Naive thymus-derived CD4-positive, alpha-beta T cell (primary cell): ENCODE measurements around the gene MEOX2. TPM values are rescaled to one million over a fixed set of nuclear protein-coding genes. Genes with fewer than 3 reads are reported as not detected.

Experiments used
- ATAC-seq: fragments of 150-1000 bp; cut with Tn5 transposase; 2 replicates; pipeline ENCODE4 v1.10.0; 2021; ENCODE audit warnings: mild to moderate bottlenecking, moderate library complexity
- CTCF ChIA-PET: fragments of 350-600 bp; sonication (Branson Sonifier 250); formaldehyde crosslinking; loops from one replicate; lab custom pipeline; 2021; ENCODE audit warnings: antibody characterized with exemption; lab: Charles Lee
- POLR2A ChIA-PET: fragments of 350-600 bp; sonication (Branson Sonifier 250); formaldehyde crosslinking; loops from one replicate; lab custom pipeline; 2021; ENCODE audit warnings: antibody characterized with exemption, inconsistent platforms; lab: Charles Lee
- DNase-seq, 9 donors: peaks; one replicate each; pipeline versions ENCODE4 v3.0.0 to v3.0.0-alpha.2; 2020 to 2022; ENCODE audit warnings: mixed read lengths in 1 of 9
- H3K27ac ChIP-seq: one replicate; pipeline ENCODE4 v1.7.0; 2013; ENCODE audit warnings: mild to moderate bottlenecking, low read depth, low read length, moderate library complexity
- H3K27me3 ChIP-seq, 2 donors: one replicate each; pipeline ENCODE4 v1.7.0; 2013; ENCODE audit warnings: low read length in 2 of 2, mild to moderate bottlenecking in 2 of 2, moderate library complexity in 2 of 2; ENCODE audit not compliant: control insufficient read depth in 2 of 2, insufficient read depth in 2 of 2
- H3K36me3 ChIP-seq, 3 experiments: 1 replicate in 2 of 3; 2 replicates in 1 of 3; pipeline ENCODE4 v1.7.0; 2013; ENCODE audit warnings: low read length in 3 of 3, mild to moderate bottlenecking in 3 of 3, moderate library complexity in 1 of 3; ENCODE audit not compliant: insufficient read depth in 3 of 3, control insufficient read depth in 2 of 3
- H3K4me1 ChIP-seq, 2 donors: one replicate each; pipeline ENCODE4 v1.7.0; 2013; ENCODE audit warnings: low read length in 2 of 2, mild to moderate bottlenecking in 2 of 2, moderate library complexity in 1 of 2; ENCODE audit not compliant: control insufficient read depth in 2 of 2, insufficient read depth in 2 of 2
- H3K4me3 ChIP-seq: 2 replicates; pipeline ENCODE4 v1.7.0; 2013; ENCODE audit warnings: mild to moderate bottlenecking, low read length
- H3K9me3 ChIP-seq, 3 experiments: 1 replicate in 2 of 3; 2 replicates in 1 of 3; pipeline ENCODE4 v1.7.0; 2013; ENCODE audit warnings: low read length in 3 of 3; ENCODE audit not compliant: control insufficient read depth in 2 of 3
- H3K27ac Mint-ChIP-seq, 9 donors: one replicate each; pipeline ENCODE4 v1.8.0; 2020 to 2022; ENCODE audit warnings: mixed read lengths in 9 of 9, mild to moderate bottlenecking in 8 of 9, moderate library complexity in 5 of 9, inconsistent platforms in 2 of 9
- H3K27me3 Mint-ChIP-seq, 5 donors: one replicate each; pipeline ENCODE4 v1.8.0; 2021 to 2022; ENCODE audit warnings: mixed read lengths in 5 of 5, mild to moderate bottlenecking in 1 of 5
- H3K36me3 Mint-ChIP-seq, 5 donors: one replicate each; pipeline ENCODE4 v1.8.0; 2020 to 2022; ENCODE audit warnings: mixed read lengths in 5 of 5, mild to moderate bottlenecking in 3 of 5, inconsistent platforms in 1 of 5
- H3K4me1 Mint-ChIP-seq, 7 donors: one replicate each; pipeline ENCODE4 v1.8.0; 2020 to 2022; ENCODE audit warnings: mixed read lengths in 7 of 7, mild to moderate bottlenecking in 3 of 7, inconsistent platforms in 1 of 7
- H3K4me3 Mint-ChIP-seq, 10 donors: one replicate each; pipeline ENCODE4 v1.8.0; 2020 to 2022; ENCODE audit warnings: mild to moderate bottlenecking in 10 of 10, mixed read lengths in 10 of 10, moderate library complexity in 6 of 10, inconsistent platforms in 2 of 10
- H3K9me3 Mint-ChIP-seq, 11 donors: one replicate each; pipeline ENCODE4 v1.8.0; 2020 to 2022; ENCODE audit warnings: mixed read lengths in 11 of 11, mild to moderate bottlenecking in 4 of 11, inconsistent platforms in 1 of 11, moderate library complexity in 1 of 11
- intact Hi-C, 2 donors: fragments of 100-400 bp; cut with micrococcal nuclease; formaldehyde crosslinking; loops; one replicate each; pipeline ENCODE4 v1.15.1; 2023
- polyA plus RNA-seq, 2 donors: library from polyadenylated mRNA; unstranded; fragments of 300-500 nt; fragmentation: Illumina TruSeq; gene quantifications; one replicate each; pipeline ENCODE4 v1.2.3, GENCODE V29; 2021
- total RNA-seq, 6 experiments: library from RNA in 5 of 6; stranded (reverse) in 5 of 6; gene quantifications; 1 replicate in 5 of 6; 2 replicates in 1 of 6; pipeline ENCODE4 v1.2.3 and lab custom pipeline; 2021 to 2026

MEOX2 gene
- total and polyA plus RNA-seq, 7 experiments from 2014 or later: not detected

DNA sequence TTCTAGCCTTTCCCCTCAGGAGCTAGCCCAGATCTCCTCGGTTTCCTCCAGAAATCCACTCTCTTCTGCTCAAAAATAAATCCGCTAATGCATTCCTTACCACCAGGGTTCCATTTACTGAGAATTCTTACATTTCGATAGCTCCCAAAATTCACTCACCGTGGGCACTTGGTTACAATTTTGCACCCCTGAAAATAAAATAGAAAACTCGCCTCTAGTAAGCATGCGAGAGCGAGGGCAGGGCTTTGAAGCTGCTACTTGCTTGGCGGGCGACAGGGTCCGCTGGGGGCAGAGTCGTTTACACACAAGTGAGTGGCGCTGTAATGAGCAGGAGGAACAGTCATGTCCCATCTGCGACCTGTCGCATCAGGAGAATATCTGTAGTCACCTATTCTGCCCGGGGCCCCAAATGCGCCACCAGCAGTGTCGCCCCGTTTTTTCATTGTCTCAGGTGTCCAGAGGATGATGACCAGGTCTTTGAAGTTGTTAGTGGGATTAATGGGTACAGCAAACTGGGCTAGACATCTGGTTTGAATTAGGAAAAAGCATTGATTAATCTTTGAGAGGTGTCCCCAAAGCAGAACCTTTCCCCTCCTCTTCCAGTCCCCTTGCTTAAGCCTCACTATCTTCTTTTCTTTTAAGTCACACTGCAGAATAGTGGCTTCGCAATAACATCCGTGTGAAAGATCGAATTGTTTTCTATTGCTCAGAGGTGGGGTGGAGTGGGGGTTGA lies 1.2 kb upstream of the MEOX2 start:
- H3K4me3 Mint-ChIP-seq: no peak overlapping the region
- CTCF ChIA-PET: no interaction called here

GRCh38 chr7:15686957-15687545 lies 568 bp upstream of the MEOX2 start:
- H3K9me3 ChIP-seq: no peaks in the 10 kb centered on the region
- Mint-ChIP-seq H3K27ac (no peak overlapping the region), H3K4me3 (no peak overlapping the region), H3K27me3 (peaks cover 43 to 49% (median 48%) of the 10 kb centered on the region in 5 donors), H3K9me3 (peaks cover 0 to 17% (median 3%) of the 10 kb centered on the region in 11 donors), H3K36me3 (peaks cover 0 to 7% (median 0%) of the 10 kb centered on the region in 5 donors), H3K4me1 (no peaks in the 10 kb centered on the region)
- no peak for ATAC-seq
- no peaks in the 10 kb centered on the region for H3K36me3 ChIP-seq
- H3K4me1 ChIP-seq: no peaks in the 10 kb centered on the region
- DNase-seq: no peak
- ChIA-PET CTCF (no interaction called here), POLR2A (no interaction called here)
- H3K27me3 ChIP-seq: no peaks in the 10 kb centered on the region
- intact Hi-C loops: no loop called here
- no peak overlapping the region for H3K4me3 ChIP-seq
- no peak overlapping the region for H3K27ac ChIP-seq

More for the DNA sequence above, 1.2 kb upstream of the MEOX2 start:
- H3K4me1 Mint-ChIP-seq: no peaks in the 10 kb centered on the region
- peaks cover 43 to 49% (median 48%) of the 10 kb centered on the region in 5 donors for H3K27me3 Mint-ChIP-seq
- Histone ChIP-seq H3K4me3 (no peak overlapping the region), H3K4me1 (no peaks in the 10 kb centered on the region), H3K27ac (no peak overlapping the region), H3K9me3 (no peaks in the 10 kb centered on the region), H3K27me3 (no peaks in the 10 kb centered on the region), H3K36me3 (no peaks in the 10 kb centered on the region)
- DNase-seq (no peak), ATAC-seq (no peak)
- POLR2A ChIA-PET: no interaction called here
- H3K36me3 Mint-ChIP-seq: peaks cover 0 to 7% (median 0%) of the 10 kb centered on the region in 5 donors
- intact Hi-C loops: no loop called here
- H3K9me3 Mint-ChIP-seq: peaks cover 0 to 17% (median 3%) of the 10 kb centered on the region in 11 donors
- no peak overlapping the region for H3K27ac Mint-ChIP-seq

DNA sequence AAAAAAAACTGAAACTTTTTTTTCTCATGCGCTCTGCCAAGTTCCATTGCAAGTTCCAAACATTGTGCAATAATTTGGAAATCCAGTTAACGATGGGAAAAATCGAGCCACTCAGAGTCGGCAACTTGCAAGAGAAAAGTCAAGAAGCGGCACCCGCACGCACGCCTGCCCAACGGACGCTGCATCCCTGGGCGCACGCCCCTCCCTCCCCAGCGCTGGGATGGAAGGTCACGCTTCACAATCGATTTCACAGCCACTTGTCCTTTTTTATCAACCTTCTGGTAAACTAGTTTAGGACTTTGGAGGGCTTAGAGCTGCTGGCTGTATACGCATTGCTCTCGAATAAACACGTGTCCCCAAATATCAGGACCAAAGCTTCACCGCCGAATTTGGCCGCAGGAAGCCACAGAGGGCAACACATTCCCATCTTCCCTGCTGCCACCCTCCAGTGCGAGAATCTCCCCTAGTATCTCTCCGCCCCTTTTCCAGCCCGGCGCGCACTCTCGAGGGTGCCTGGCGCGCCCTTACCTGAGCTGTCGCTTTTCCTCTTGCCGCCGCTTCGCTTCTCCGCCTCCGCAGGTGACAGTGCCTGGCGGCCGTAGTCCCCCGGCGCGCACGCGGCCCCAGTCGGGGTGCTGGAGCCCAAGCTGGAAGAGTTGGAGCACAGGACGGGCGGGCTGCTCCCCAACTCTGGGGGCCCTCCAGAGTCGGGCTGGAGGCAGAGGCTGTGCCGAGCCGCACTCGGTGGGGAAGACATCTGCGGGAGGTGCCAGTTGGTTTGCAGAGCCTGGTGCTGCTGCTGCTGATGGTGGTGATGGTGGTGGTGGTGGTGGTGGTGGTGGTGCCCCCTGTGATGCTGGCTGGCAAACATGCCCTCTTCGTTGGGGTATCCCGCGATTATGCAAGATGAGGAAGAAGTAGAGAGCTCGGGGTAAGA lies 857 bp downstream of the MEOX2 start:
- intact Hi-C loops: no loop called here
- DNase-seq: no peak
- Mint-ChIP-seq H3K4me3 (no peak overlapping the region), H3K4me1 (no peaks in the 10 kb centered on the region), H3K27me3 (peaks cover 43 to 49% (median 44%) of the 10 kb centered on the region in 5 donors), H3K36me3 (peaks cover 0 to 7% (median 0%) of the 10 kb centered on the region in 5 donors), H3K9me3 (peaks cover 0 to 17% (median 2%) of the 10 kb centered on the region in 11 donors), H3K27ac (no peak overlapping the region)
- ChIA-PET POLR2A (no interaction called here), CTCF (no interaction called here)
- no peaks in the 10 kb centered on the region for H3K9me3 ChIP-seq
- H3K27ac ChIP-seq: no peak overlapping the region
- no peaks in the 10 kb centered on the region for H3K36me3 ChIP-seq
- ATAC-seq: no peak
- H3K4me1 ChIP-seq: no peaks in the 10 kb centered on the region
- no peaks in the 10 kb centered on the region for H3K27me3 ChIP-seq
- no peak overlapping the region for H3K4me3 ChIP-seq

- Histone ChIP-seq H3K36me3 (no peaks in the 10 kb centered on the region), H3K27me3 (no peaks in the 10 kb centered on the region), H3K27ac (no peak overlapping the region), H3K4me1 (no peaks in the 10 kb centered on the region), H3K4me3 (no peak overlapping the region), H3K9me3 (no peaks in the 10 kb centered on the region)
- H3K4me3 Mint-ChIP-seq: no peak overlapping the region
- no peak for ATAC-seq
- no peaks in the 10 kb centered on the region for H3K4me1 Mint-ChIP-seq
- no peak overlapping the region for H3K27ac Mint-ChIP-seq
- intact Hi-C loops: no loop called here
- ChIA-PET POLR2A (no interaction called here), CTCF (no interaction called here)
- H3K27me3 Mint-ChIP-seq: peaks cover 42 to 49% (median 43%) of the 10 kb centered on the region in 5 donors
- no peak for DNase-seq
- peaks cover 0 to 7% (median 0%) of the 10 kb centered on the region in 5 donors for H3K36me3 Mint-ChIP-seq
- peaks cover 0 to 17% (median 2%) of the 10 kb centered on the region in 11 donors for H3K9me3 Mint-ChIP-seq
Measured at GRCh38 chr7:15684871-15685270, 1.6 kb downstream of the MEOX2 start.

DNA sequence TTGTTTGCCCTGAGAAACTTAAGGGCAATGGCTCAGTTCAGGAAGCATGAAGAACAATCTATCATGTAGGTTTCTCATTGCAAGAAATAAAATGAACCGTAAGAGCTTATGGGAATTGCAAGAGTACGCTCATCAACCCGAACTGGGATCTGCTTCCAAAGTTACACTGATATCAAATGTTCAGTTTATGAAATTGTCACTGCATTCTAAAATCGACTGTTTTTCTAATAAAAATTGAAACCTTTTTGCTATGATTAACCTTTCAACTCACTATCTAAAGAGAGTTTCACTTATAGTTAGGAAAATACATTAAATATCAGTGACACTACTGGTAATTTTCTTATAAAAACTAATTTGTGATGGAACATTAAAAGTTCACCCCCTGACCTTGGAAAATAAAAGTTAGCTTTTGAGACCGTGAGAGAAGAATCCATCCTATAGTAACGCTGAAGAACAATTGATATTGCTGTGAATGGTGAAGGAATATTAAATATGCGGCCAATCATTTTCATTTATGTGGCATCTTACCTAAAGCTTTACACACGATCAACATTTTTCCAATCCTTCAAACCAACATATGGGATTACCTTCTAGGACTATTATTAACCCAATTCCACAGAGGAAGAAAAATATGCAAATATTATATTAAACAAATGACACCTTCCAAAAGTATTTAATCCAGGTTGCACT lies 2.2 kb downstream of the MEOX2 start:
- Histone ChIP-seq H3K9me3 (no peaks in the 10 kb centered on the region), H3K4me3 (no peak overlapping the region), H3K27ac (no peak overlapping the region), H3K36me3 (no peaks in the 10 kb centered on the region), H3K4me1 (no peaks in the 10 kb centered on the region), H3K27me3 (no peaks in the 10 kb centered on the region)
- Mint-ChIP-seq H3K27me3 (peaks cover 40 to 49% (median 43%) of the 10 kb centered on the region in 5 donors), H3K27ac (no peak overlapping the region), H3K9me3 (peaks cover 0 to 17% (median 2%) of the 10 kb centered on the region in 11 donors), H3K4me1 (no peaks in the 10 kb centered on the region), H3K4me3 (no peak overlapping the region), H3K36me3 (peaks cover 0 to 7% (median 0%) of the 10 kb centered on the region in 5 donors)
- ATAC-seq (no peak), DNase-seq (no peak)
- CTCF ChIA-PET: no interaction called here
- intact Hi-C loops: no loop called here
- POLR2A ChIA-PET: no interaction called here

DNA sequence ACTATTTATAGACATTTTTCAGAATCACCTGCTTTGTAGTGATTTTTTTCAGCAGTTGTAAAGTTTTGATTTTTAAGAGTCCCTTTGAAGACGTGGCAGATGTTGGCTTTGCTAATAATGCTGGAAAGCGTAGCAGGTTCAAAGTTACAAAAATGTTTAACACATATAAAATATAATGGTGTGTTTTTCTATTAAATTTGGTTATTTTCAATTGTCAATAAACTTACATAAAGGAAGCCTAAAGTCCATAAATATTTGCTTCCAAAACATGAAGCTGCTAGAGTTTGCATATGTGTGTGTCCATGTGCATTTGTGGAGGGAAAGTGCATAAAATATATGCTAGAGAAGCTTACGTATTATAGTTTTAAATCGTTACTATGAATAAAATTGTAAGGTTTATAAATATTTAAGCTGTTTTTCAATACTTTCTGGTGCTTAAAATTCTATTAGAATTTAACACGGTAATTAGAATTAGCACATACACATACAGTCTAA lies 3.7 kb downstream of the MEOX2 start:
- no peaks in the 10 kb centered on the region for H3K4me1 Mint-ChIP-seq
- H3K4me3 Mint-ChIP-seq: no peak overlapping the region
- POLR2A ChIA-PET: no interaction called here
- H3K27ac Mint-ChIP-seq: no peak overlapping the region
- H3K4me1 ChIP-seq: no peaks in the 10 kb centered on the region
- H3K9me3 Mint-ChIP-seq: peaks cover 0 to 15% (median 1%) of the 10 kb centered on the region in 11 donors
- intact Hi-C loops: no loop called here
- no peak overlapping the region for H3K4me3 ChIP-seq
- no peak for DNase-seq
- H3K27ac ChIP-seq: no peak overlapping the region
- H3K36me3 Mint-ChIP-seq: peaks cover 0 to 7% (median 0%) of the 10 kb centered on the region in 5 donors
- no peaks in the 10 kb centered on the region for H3K9me3 ChIP-seq
- no peaks in the 10 kb centered on the region for H3K36me3 ChIP-seq
- H3K27me3 ChIP-seq: no peaks in the 10 kb centered on the region
- CTCF ChIA-PET: no interaction called here
- no peak for ATAC-seq
- peaks cover 29 to 36% (median 35%) of the 10 kb centered on the region in 5 donors for H3K27me3 Mint-ChIP-seq
